NCI-H774 (cell line): Measurements from ENCODE around the gene AHI1.
A peak's percentile ranks its signal among the peaks of the same experiment; 100 is the strongest.

Experiments
- DNase-seq: peaks from one replicate; lab custom pipeline; 2025; lab: John Stamatoyannopoulos, UW

AHI1 gene

GRCh38 chr6:135497412-135498184 is at the start of gene AHI1:
TSS of gene AHI1 (minus strand) at chr6:135497740. CDS start at chr6:135492237, 5,503 bp downstream.
- DNase-seq = peak; percentile 97

GRCh38 chr6:135546680-135547418 is 49.3 kb upstream of the AHI1 start:
- DNase-seq = no peak

DNA sequence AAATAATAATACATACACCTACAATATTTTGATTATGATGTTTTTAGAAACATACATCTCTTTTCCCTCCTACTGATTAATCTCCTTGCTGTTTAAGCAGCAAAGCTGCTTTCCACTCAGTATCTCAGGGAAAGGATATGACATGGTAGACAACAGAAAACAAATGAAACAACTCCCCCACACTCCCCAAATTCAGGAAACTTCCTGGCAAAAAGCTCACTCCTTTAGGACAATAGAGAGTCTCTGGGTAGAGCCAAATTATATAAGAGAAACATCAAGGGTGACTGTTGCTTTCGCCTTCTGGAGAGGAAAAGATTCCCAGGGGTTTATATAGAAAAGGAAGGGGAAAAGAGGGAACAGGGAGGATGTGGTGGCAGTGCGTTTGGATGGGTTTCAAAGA is 48.7 kb upstream of the AHI1 start:
- DNase-seq = no peak

DNA sequence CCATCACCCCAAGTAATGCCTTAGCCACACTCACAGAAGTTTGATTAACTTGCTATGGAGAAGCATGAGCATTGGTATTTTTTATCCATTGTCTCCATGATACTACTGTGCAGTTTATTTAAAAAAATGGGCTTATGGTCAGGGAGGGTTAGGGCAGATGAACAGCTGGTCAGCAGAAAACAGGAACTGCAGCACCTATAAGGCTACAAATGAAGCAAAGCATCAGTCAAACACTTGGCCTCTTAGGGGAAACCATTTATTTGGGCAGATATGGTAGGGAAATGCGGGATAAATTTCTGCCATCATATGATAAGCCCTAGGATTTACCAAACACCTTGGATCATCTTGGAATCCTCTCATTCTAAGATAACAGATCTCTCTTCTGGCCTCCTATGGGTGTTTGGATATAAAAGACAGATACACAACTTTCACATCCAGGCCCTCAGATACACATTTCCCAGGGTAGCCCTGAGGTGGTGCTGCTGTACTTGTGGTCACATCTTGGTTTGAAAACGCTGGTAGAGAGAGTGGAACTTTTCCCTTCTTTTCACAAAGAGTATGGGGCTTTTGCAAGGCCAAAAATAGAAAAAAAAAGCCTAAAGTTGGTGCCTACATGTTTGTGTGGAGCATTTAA is 42.8 kb upstream of the AHI1 start:
- no peak for DNase-seq

GRCh38 chr6:135537741-135538301 is 40.3 kb upstream of the AHI1 start:
- DNase-seq = no peak

GRCh38 chr6:135535989-135536414 is 38.5 kb upstream of the AHI1 start:
- peak; percentile 41 for DNase-seq

DNA sequence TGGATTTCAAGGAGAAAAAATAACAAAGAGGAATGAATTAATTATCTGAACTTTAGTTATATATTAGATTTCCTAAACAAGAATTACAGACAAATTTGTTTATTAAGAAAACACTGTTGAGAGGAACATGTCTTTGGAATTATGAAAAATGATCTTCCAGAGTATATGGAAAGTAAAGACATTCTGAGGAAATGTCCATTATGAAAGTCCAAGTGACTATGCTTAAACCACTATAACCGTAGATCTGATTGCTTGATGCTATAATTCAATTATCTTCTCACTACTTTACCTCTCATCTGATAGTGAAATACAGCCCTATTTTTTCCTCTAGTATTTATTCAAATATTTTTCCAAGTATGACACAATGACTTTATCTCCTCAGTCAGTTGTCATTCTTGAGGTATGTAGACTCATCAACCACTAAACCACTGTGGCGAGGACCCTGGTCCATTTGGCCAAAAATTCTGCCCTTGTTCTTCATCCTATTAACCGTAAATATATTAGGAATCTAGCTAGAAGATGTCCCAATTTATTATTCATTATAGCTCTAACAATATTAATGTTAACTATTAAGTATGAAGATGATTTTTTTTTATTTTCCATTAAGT is 37.3 kb upstream of the AHI1 start:
- no peak for DNase-seq

DNA sequence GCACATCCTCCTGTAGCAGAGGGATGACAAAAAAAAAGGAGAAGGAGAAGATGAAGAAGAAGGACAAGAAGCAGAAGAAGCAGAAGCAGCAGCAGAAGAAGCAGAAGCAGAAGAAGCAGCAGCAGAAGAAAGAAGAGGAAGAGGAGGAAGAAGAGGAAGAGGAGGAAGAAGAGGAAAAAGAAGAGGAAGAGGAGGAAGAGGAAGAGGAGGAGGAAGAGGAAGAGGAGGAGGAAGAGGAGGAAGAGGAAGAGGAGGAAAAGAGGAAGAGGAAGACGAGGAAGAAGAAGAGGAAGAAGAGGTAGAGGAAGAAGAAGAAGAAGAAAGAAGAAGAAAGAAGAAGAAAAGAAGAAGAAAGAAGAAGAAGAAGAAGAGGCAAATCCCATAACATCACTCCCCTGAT is 35.0 kb upstream of the AHI1 start:
- no peak for DNase-seq

GRCh38 chr6:135531954-135532490 is 34.5 kb upstream of the AHI1 start:
- no peak for DNase-seq

DNA sequence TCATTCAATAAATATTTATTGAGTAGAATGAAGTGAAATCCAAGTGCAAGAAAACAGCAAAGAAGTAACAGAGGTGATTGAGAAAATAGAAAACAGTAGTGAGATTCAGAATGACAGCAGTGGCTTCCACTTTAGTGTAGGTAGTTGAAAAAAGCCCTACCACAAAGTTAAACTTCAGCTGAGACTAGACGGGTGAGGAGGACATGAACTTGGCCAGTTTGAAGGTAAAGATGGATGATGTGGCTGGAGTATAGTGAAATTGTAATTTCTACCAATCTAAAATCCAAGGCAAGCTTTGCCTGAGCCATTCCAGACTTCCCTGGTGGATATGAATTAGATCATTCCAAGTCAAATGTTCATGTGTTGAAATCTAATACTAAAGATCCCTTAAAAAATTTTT is 32.6 kb upstream of the AHI1 start:
- no peak for DNase-seq

DNA sequence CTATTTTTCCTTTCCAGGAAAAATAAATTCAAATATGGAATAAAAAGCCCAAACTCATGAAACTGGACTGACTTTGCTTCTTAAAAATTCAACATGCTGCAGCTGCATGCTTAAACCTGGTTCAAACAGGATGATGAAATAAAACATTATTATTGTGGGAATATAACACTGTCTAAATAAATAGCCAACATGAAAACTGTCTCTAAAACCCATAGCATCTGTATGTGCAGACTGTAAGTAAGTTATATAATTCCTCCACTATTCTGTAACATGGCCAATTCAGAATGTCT is 30.4 kb upstream of the AHI1 start:
- no peak for DNase-seq

DNA sequence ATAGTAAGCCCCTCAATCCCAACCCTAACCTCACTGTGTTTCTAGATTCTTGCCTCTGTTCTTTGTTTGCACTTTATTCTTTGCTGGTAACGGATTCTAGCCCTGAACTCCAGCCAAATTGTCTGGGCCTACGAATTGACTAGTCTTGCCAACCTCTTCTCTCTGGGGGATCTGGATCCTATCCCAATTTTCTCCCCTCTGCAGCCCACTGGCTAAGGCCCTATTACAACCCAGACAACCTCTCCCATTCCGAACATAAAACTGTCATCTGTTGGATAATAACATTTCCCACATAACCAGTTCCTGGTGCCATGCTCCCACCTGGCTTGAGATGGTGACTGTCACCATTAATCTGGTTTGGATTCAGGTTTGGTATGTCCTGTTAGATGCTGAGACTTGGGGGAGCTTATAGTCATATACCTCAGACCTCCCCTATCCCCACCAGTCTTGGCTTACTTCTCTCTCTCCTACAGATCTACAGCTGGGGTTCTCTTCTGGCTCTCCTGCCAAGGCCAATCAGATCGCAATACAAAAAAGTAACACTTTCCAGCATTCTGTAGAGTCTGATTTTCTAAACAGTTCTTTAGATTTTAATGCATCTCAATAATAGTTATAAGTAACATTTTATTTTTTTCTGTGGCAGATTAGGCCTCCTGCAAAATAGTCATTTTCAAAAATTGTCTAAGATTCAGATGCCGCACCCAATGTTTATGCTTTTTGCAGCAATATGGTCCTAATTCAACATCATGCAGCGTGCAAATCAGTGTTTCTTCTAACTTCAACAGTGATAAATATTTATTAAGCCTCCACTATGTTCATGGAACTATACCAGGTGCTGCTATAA is 29.8 kb upstream of the AHI1 start:
- no peak for DNase-seq

DNA sequence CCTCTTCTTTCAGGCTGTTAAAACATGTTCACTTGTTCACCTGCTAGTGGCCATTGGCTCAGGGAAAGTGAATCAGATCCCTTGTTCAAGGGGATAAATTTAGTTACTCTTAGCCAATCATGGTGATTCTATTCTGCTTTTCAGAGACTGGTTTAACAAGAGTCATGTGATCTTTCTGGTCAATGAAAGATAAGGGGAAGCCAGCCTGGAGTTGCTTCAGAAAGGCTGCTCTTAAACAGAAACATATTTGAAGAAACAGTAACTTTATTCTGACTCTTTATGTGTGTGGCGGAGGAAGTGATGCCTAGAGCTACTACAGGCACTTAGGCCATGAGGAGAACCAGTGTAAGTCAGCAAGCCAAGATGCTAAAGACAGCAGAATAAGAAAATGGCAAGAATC is 28.1 kb upstream of the AHI1 start:
- no peak for DNase-seq

DNA sequence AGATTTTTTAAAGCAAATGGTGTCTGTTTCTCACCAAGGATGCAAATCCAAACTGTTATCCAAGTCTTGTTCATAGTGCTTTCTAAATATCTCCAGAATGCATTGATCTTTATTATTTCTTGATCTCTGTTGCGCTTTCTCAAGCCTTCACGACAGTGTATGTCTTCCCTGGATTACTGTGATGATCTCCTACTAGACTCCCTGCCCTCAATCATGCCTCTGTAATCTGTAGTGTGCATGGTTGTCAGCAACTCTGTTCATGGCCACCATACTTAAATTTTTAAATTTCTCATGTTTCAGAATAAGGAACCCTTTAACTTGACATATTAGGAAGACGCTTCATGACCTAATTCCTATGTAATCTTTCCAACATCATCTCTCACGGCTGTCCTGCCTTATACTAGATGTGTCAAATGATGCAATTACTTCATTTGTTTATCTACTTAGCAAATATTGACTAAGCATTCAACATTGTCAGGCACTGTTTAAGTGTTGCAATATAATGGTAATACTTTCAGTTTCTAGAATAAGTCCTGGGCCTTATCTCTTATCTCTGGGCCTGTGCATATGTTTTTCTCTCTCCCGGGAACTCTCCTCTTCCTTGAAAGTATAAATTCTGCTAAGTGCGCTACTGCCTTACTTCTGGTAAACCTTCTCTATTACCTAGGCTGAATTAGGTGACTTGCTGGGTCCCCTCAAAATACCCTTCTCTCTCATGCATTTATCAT is 25.6 kb upstream of the AHI1 start:
- peak; percentile 58 for DNase-seq

DNA sequence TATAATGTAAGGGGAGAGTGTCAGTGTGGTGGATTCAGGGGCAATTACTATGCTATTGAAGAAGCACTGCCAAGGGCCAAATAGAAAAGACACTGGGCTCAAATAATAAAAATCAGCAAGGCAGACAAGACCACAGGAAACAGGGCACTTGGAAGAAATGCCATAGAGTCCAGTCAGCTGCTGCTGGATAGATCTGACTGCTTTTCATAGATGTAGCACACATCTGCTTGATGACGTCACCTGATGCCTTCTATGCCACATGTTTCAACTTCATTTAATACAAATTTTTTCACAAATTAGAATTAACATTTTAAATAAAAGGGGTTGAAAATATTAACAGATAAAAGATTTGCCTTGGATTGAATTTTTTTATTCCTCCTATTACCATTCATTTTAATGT is 23.9 kb upstream of the AHI1 start:
- no peak for DNase-seq

DNA sequence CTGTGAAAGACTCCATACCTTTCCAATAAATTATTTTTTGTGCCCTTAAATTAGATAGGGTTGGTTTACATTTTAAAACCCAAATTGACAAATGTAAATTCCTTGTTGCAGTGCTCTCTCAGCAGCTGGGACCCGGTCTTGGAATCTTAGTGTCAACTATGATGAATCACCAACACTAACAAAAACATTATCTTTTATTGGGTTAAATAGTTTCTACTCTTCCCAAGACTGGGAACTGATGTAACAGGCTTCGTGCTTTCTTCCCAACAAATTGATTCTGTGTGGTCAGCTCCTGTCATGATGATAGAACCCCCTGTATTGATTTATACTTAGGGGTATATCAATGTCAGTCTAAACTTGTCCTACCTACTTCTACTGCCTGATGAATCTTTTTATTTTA is 23.2 kb upstream of the AHI1 start:
- DNase-seq = no peak

GRCh38 chr6:135519348-135519747 is 21.8 kb upstream of the AHI1 start:
- DNase-seq = no peak

DNA sequence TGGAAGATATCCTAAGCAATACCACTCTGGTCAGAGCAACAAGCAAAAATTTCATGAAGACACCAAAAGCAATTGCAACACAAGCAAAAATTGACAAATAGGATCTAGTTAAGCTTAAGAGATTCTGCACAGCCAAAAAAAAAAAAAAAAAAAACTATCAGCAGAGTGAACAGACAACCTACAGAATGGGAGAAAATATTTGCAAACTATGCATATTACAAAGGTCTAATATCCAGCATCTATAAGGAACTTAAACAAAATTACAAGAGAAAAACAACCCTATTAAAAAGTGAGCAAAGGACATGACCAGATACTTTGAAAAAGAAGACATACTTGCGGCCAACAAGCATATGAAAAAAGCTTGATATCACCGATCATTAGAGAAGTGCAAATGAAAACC is 20.0 kb upstream of the AHI1 start:
- no peak for DNase-seq

DNA sequence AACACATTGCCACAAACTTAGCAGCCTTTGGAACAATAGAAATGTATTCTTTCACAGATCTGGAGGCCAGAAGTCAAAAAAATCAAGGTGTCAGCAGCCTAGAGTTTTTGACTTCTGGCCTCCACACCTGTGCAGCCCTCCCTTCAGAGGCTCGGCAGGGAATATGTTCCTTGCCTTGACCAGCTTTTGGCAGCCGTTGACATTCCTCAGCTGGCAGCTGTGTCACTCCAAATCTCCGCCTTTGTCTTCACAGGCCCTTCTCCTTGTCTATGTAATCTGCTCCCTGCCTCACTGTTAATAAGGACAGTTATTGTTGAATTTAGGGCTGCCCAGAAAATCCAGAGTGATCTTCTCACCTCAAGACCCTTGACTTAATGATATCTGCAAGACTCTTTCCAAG is 17.2 kb upstream of the AHI1 start:
- no peak for DNase-seq

DNA sequence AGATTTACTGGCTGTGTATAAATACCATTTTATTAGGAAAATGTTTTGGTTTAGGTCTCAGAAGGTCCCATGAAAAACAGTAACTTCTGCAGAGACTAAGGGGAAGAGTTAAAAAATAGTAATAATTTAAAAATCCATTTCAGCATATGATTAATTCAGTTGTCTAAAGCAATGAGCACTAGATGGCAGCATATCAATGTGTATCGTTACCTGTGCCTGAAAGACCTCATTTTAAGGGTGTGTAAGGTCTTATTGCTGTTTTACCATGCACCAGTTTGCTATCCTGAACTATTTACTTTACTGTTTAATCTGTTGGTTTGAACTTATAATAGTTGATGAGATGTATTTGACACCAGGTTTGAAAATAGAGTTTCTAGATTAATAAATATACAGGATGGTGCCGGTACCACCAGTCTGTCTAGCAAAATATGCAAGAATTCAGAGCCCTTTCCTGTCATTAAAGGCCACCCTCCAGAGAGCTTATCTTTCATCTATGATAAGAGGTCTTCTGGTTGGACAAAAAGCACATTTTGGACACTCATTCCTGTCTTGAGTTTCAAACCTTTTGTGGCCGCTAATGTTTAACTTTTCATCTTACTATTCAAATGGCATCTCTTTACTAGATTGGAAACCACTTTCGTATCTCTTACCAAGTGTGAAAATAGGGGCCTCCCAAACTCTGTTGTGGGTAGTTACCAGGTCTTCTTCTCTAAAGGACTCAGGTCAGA is 8.9 kb upstream of the AHI1 start:
- DNase-seq = peak; percentile 48
